Tibial nerve (tissue), 4 donors: ENCODE results near the gene STMND1. TPM values are rescaled to one million over a fixed set of nuclear protein-coding genes. Genes with fewer than 3 reads are reported as not detected.

Source experiments
- total RNA-seq, 4 donors: library from RNA; depleted of rRNA; stranded (reverse); fragments of >200 nt; gene quantifications; one replicate each; pipeline ENCODE4 v1.1.0, GENCODE V29; 2016

STMND1 gene
- total RNA-seq, 4 donors from 2014 or later, result not detected

Other genes starting within 250 kb of the STMND1 start
- gene RBM24, start 179.3 kb downstream of the STMND1 start, total RNA-seq, result 1 to 10 TPM; 2.0 to 9.8 (median 3.8) TPM